H1 (cell line): ENCODE data around the gene TTBK2. TPM values are rescaled to one million over a fixed set of nuclear protein-coding genes. Genes with fewer than 3 reads are reported as not detected.

Source experiments
- CTCF ChIA-PET: fragments of 300-600 bp; sonication (Branson Sonifier 250); formaldehyde crosslinking; loops from one replicate; lab custom pipeline; 2021; ENCODE audit not compliant: partially characterized antibody; lab: Charles Lee
- POLR2A ChIA-PET: fragments of 300-600 bp; sonication (Branson Sonifier 250); formaldehyde crosslinking; loops from one replicate; lab custom pipeline; 2021; ENCODE audit warnings: inconsistent platforms; ENCODE audit not compliant: partially characterized antibody; lab: Charles Lee
- DNase-seq, 2 experiments: peaks; one replicate each; pipeline versions ENCODE4 v3.0.0 to v3.0.0-alpha.2; 2010 to 2022; ENCODE audit warnings: low spot score in 2 of 2, low read depth in 1 of 2, mixed read lengths in 1 of 2
- FAIRE-seq: peaks from 2 replicates; lab custom pipeline; 2011; peaks lifted over from hg19 to GRCh38; lab: Jason Lieb, UNC
- H2AFZ ChIP-seq: 2 replicates; pipeline ENCODE4 v1.8.1; 2012; ENCODE audit warnings: low read length, inconsistent platforms
- H2AK5ac ChIP-seq: 2 replicates; pipeline ENCODE4 v1.6.1; 2013; ENCODE audit warnings: low read depth, low read length
- H2BK120ac ChIP-seq: replicated peaks from 2 replicates; pipeline ENCODE3; 2013; ENCODE audit warnings: low read depth, low read length, inconsistent platforms
- H2BK12ac ChIP-seq: 2 replicates; pipeline ENCODE4 v1.6.1; 2013; ENCODE audit warnings: low read depth, low read length
- H2BK15ac ChIP-seq: 2 replicates; pipeline ENCODE4 v1.6.1; 2013; ENCODE audit warnings: low read length
- H2BK20ac ChIP-seq: 2 replicates; pipeline ENCODE4 v1.6.1; 2013; ENCODE audit warnings: low read length
- H2BK5ac ChIP-seq: 2 replicates; pipeline ENCODE4 v1.6.1; 2013; ENCODE audit warnings: low read depth, low read length
- H3K14ac ChIP-seq: 2 replicates; pipeline ENCODE4 v1.6.1; 2013; ENCODE audit warnings: inconsistent platforms; ENCODE audit not compliant: insufficient read length
- H3K18ac ChIP-seq: 2 replicates; pipeline ENCODE4 v1.6.1; 2013; ENCODE audit warnings: low read length; ENCODE audit errors: extremely low read depth
- H3K23ac ChIP-seq: 2 replicates; pipeline ENCODE4 v1.6.1; 2013; ENCODE audit warnings: inconsistent platforms; ENCODE audit not compliant: insufficient read length
- H3K23me2 ChIP-seq: 2 replicates; pipeline ENCODE4 v1.6.1; 2013; ENCODE audit warnings: low read depth, low read length
- H3K27ac ChIP-seq: 2 replicates; pipeline ENCODE4 v1.6.1; 2011; ENCODE audit warnings: low read depth, low read length, inconsistent platforms
- H3K27me3 ChIP-seq, 4 experiments: replicated peaks in 1 of 4; 1 replicate in 1 of 4; 2 replicates in 3 of 4; pipeline versions ENCODE4 v1.6.1 to v1.8.1; 2011 to 2013; ENCODE audit warnings: low read length in 3 of 4, mild to moderate bottlenecking in 3 of 4, inconsistent platforms in 2 of 4, mixed read lengths in 2 of 4, moderate library complexity in 1 of 4; ENCODE audit not compliant: control insufficient read depth in 3 of 4, insufficient read depth in 3 of 4; ENCODE audit errors: extremely low read depth in 1 of 4
- H3K36me3 ChIP-seq, 4 experiments: 2 replicates each; pipeline versions ENCODE4 v1.6.1 to v1.8.1; 2011 to 2013; ENCODE audit warnings: mild to moderate bottlenecking in 4 of 4, low read length in 3 of 4, moderate library complexity in 2 of 4, control low read depth in 1 of 4, inconsistent platforms in 1 of 4; ENCODE audit not compliant: insufficient read depth in 4 of 4, control insufficient read depth in 2 of 4
- H3K4ac ChIP-seq: replicated peaks from 2 replicates; pipeline ENCODE3; 2013; ENCODE audit warnings: low read length, low read depth, mixed read lengths, inconsistent platforms; ENCODE audit not compliant: insufficient read length
- H3K4me1 ChIP-seq, 4 experiments: replicated peaks in 1 of 4; 1 replicate in 1 of 4; 2 replicates in 3 of 4; pipeline versions ENCODE4 v1.6.1 to v1.8.1; 2011 to 2013; ENCODE audit warnings: low read length in 3 of 4, inconsistent platforms in 2 of 4, mixed read lengths in 1 of 4; ENCODE audit not compliant: insufficient read depth in 4 of 4, control insufficient read depth in 3 of 4
- H3K4me2 ChIP-seq, 2 experiments: 2 replicates each; pipeline versions ENCODE4 v1.6.1 to v1.8.1; 2011 to 2013; ENCODE audit warnings: low read depth in 2 of 2, low read length in 2 of 2, control low read depth in 1 of 2, inconsistent platforms in 1 of 2, mild to moderate bottlenecking in 1 of 2; ENCODE audit not compliant: insufficient read depth in 1 of 2
- H3K4me3 ChIP-seq, 4 experiments: fragments of 200-600, 300-600 bp in 1 of 4; sonication (generic), shearing (Covaris generic), sonication (Bioruptor Twin) in 1 of 4; 2 replicates each; pipeline versions ENCODE4 v1.5.1 to v1.8.1; 2011 to 2016; ENCODE audit warnings: low read length in 4 of 4, low read depth in 3 of 4, control low read depth in 2 of 4, inconsistent platforms in 2 of 4, mild to moderate bottlenecking in 2 of 4, mixed read lengths in 1 of 4, moderate library complexity in 1 of 4; ENCODE audit not compliant: insufficient read depth in 2 of 4; ENCODE audit errors: extremely low read depth in 1 of 4
- H3K56ac ChIP-seq: replicated peaks from 2 replicates; pipeline ENCODE3; 2013; ENCODE audit warnings: low read depth, mild to moderate bottlenecking, mixed read lengths, low read length, inconsistent platforms; ENCODE audit not compliant: insufficient read length
- H3K79me1 ChIP-seq: 2 replicates; pipeline ENCODE4 v1.6.1; 2013; ENCODE audit warnings: low read depth, low read length, control low read depth
- H3K79me2 ChIP-seq, 2 experiments: 2 replicates each; pipeline versions ENCODE4 v1.6.1 to v1.8.1; 2012 to 2013; ENCODE audit warnings: low read length in 2 of 2, mild to moderate bottlenecking in 2 of 2, inconsistent platforms in 1 of 2; ENCODE audit not compliant: insufficient read depth in 2 of 2, control insufficient read depth in 1 of 2
- H3K9ac ChIP-seq, 4 experiments: replicated peaks in 1 of 4; 1 replicate in 1 of 4; 2 replicates in 3 of 4; pipeline versions ENCODE4 v1.6.1 to v1.8.1; 2011 to 2013; ENCODE audit warnings: low read depth in 3 of 4, low read length in 3 of 4, control low read depth in 2 of 4, mild to moderate bottlenecking in 2 of 4, moderate library complexity in 2 of 4, inconsistent platforms in 1 of 4; ENCODE audit errors: extremely low read depth in 1 of 4
- H3K9me3 ChIP-seq, 2 experiments: 2 replicates each; pipeline versions ENCODE4 v1.6.1 to v1.8.1; 2012 to 2013; ENCODE audit warnings: mild to moderate bottlenecking in 2 of 2, moderate library complexity in 2 of 2, control low read depth in 1 of 2, inconsistent platforms in 1 of 2, low read depth in 1 of 2, low read length in 1 of 2, mixed read lengths in 1 of 2; ENCODE audit not compliant: insufficient read depth in 2 of 2
- H4K20me1 ChIP-seq, 2 experiments: replicated peaks in 1 of 2; 2 replicates each; pipeline versions ENCODE3 to v1.8.1; 2011 to 2013; ENCODE audit warnings: inconsistent platforms in 2 of 2, low read length in 2 of 2, mild to moderate bottlenecking in 1 of 2; ENCODE audit not compliant: insufficient read depth in 2 of 2, control insufficient read depth in 1 of 2
- H4K5ac ChIP-seq: 2 replicates; pipeline ENCODE4 v1.6.1; 2013; ENCODE audit warnings: low read length, low read depth, mixed read lengths, inconsistent platforms; ENCODE audit not compliant: insufficient read length
- H4K8ac ChIP-seq: 2 replicates; pipeline ENCODE4 v1.8.0; 2013; ENCODE audit warnings: mild to moderate bottlenecking, moderate library complexity, low read length, inconsistent platforms; ENCODE audit not compliant: insufficient read depth; ENCODE audit errors: extremely low read depth
- H4K91ac ChIP-seq: replicated peaks from 2 replicates; pipeline ENCODE3; 2013; ENCODE audit warnings: low read length, mixed read lengths, inconsistent platforms; ENCODE audit not compliant: insufficient read length
- EZH2 ChIP-seq: fragments of 200-600 bp; sonication (generic); IDR thresholded peaks from 2 replicates; pipeline ENCODE4 v1.7.1; 2012; ENCODE audit warnings: low read depth, mild to moderate bottlenecking, moderate library complexity, low read length, inconsistent platforms; ENCODE audit not compliant: severe bottlenecking
- WGBS, 2 experiments: shearing (Covaris generic) in 1 of 2; methylation state at CpG; one replicate each; pipeline versions ENCODE4 v1.1.6 to v1.1.7; 2013 to 2015; ENCODE audit warnings: low lambda C conversion rate in 2 of 2, mixed read lengths in 2 of 2, inconsistent platforms in 1 of 2, low coverage in 1 of 2, missing lambda C conversion rate in 1 of 2; ENCODE audit not compliant: insufficient replicate concordance in 2 of 2, insufficient coverage in 1 of 2, insufficient read length in 1 of 2; ENCODE audit errors: extremely low coverage in 1 of 2, missing lambda C conversion rate in 1 of 2; 5-methylcytosine and 5-hydroxymethylcytosine counted together
- polyA plus RNA-seq, 7 experiments: library from polyadenylated mRNA; depleted of rRNA in 3 of 7; stranded (reverse) in 5 of 7; unstranded in 2 of 7; fragments of >200 nt in 5 of 7; fragments of 200-250 nt in 2 of 7; gene quantifications; 1 replicate in 5 of 7; 2 replicates in 1 of 7; 4 replicates in 1 of 7; pipeline versions ENCODE4 v1.2.1 to v1.2.3, GENCODE V29; 2011 to 2013; ENCODE audit warnings: missing spikeins in 2 of 7, mixed read lengths in 2 of 7
- total RNA-seq: library from RNA; stranded (reverse); fragmentation: NEBNext Ultra II Directional; extraction: Animal tissue kit (Norgen Biotek cat#: 25700); gene quantifications from 2 replicates; pipeline ENCODE4 v1.2.1, GENCODE V29; 2021
- TF ChIP-seq, protein P1 (sequence below): IDR thresholded peaks from 2 replicates; pipeline ENCODE4 v1.6.1; 2011; ENCODE audit warnings: low read length, improper control_type of control experiment

TTBK2 gene
- total and polyA plus RNA-seq, 2 of the 8 experiments (the other 6 are each of a cell fraction or from before 2014, with no cell fraction given): 2.7 to 18.2 TPM

DNA sequence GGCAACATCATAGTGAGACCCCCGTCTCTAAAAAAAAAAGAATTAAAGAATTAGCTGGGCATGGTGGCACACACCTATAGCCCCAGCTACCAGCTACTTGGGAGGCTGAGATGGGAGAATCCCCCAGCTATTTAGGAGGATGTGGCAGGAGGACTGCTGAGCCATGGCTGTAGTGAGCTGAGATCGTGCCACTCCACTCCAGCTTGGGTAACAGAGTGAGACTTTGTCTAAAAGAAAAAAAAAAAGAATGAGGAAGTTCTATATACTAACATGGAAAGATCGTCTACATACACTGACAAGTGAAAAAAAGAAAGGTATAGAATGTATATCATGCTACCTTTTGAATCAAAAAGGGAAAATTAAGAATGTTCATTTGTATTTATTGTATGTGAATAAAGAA lies 99.8 kb downstream of the TTBK2 start:
- no peak overlapping the region for H3K14ac ChIP-seq
- no peaks in the 10 kb centered on the region for H3K9me3 ChIP-seq
- H4K5ac ChIP-seq: no peak overlapping the region
- H3K23me2 ChIP-seq: no peaks in the 10 kb centered on the region
- no peak for TF ChIP-seq EZH2
- TF ChIP-seq, protein P1, sequence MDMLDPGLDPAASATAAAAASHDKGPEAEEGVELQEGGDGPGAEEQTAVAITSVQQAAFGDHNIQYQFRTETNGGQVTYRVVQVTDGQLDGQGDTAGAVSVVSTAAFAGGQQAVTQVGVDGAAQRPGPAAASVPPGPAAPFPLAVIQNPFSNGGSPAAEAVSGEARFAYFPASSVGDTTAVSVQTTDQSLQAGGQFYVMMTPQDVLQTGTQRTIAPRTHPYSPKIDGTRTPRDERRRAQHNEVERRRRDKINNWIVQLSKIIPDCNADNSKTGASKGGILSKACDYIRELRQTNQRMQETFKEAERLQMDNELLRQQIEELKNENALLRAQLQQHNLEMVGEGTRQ: no peak
- H3K79me1 ChIP-seq: no peaks in the 10 kb centered on the region
- H3K4ac ChIP-seq: no peak overlapping the region
- no peak overlapping the region for H3K27ac ChIP-seq
- no peaks in the 10 kb centered on the region for H4K20me1 ChIP-seq
- H3K4me2 ChIP-seq: no peak overlapping the region
- no peak overlapping the region for H4K91ac ChIP-seq
- no peak for FAIRE-seq
- no peak overlapping the region for H2BK20ac ChIP-seq
- no peak overlapping the region for H2BK5ac ChIP-seq
- no peak for DNase-seq
- no peak overlapping the region for H3K18ac ChIP-seq
- H3K56ac ChIP-seq: no peak overlapping the region
- H3K27me3 ChIP-seq: no peaks in the 10 kb centered on the region
- no peaks in the 10 kb centered on the region for H3K4me1 ChIP-seq
- POLR2A ChIA-PET: no interaction called here
- no peak overlapping the region for H3K4me3 ChIP-seq
- no peak overlapping the region for H2AK5ac ChIP-seq
- no peak overlapping the region for H3K9ac ChIP-seq
- no peak overlapping the region for H2BK12ac ChIP-seq
- CTCF ChIA-PET: interaction anchor here (0.6 kb wide), 1 partner anchor 502 kb away, joined by 3 read pairs; no protein-coding TSS in a partner anchor
- no peak overlapping the region for H2BK120ac ChIP-seq
- no peak overlapping the region for H3K23ac ChIP-seq
- no peaks in the 10 kb centered on the region for H3K36me3 ChIP-seq
- no peak overlapping the region for H4K8ac ChIP-seq
- no peaks in the 10 kb centered on the region for H3K79me2 ChIP-seq
- H2BK15ac ChIP-seq: no peak overlapping the region
- H2AFZ ChIP-seq: no peak overlapping the region
- WGBS, 2 experiments: 94% methylated on average over 3 of the region's 3 CpGs; no CpG with 5 or more reads in 1 of the 2 experiments
